ENCODE measurements around the gene SLC47A2.
"Not testable (repeated sequence)": the region's sequence is repeated elsewhere in the genome, so short reads cannot be mapped to it uniquely, and the experiment has no call there.

DNA sequence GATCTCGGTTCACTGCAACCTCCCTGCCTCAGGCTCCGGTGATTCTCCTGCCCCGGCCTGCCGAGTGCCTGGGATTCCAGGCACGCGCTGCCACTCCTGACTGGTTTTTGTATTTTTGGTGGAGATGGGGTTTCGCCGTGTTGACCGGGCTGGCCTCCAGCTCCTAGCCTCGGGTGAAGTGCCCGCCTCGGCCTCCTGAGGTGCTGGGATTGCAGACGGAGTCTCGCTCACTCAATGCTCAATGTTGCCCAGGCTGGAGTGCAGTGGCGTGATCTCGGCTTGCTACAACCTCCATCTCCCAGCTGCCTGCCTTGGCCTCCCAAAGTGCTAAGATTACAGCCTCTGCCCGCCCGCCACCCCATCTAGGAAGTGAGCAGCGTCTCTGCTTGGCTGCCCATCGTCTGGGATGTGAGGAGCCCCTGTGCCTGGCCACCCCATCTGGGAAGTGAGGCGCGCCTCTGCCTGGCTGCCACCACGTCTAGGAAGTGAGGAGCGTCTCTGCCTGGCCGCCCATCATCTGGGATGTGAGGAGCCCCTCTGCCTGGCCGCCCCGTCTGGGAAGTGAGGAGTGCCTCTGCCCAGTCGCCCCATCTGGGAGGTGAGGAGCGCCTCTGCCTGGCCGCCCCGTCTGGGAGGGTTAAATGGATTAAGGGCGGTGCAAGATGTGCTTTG lies 31.3 kb downstream of the SLC47A2 start:
- TF ChIP-seq, protein P1, sequence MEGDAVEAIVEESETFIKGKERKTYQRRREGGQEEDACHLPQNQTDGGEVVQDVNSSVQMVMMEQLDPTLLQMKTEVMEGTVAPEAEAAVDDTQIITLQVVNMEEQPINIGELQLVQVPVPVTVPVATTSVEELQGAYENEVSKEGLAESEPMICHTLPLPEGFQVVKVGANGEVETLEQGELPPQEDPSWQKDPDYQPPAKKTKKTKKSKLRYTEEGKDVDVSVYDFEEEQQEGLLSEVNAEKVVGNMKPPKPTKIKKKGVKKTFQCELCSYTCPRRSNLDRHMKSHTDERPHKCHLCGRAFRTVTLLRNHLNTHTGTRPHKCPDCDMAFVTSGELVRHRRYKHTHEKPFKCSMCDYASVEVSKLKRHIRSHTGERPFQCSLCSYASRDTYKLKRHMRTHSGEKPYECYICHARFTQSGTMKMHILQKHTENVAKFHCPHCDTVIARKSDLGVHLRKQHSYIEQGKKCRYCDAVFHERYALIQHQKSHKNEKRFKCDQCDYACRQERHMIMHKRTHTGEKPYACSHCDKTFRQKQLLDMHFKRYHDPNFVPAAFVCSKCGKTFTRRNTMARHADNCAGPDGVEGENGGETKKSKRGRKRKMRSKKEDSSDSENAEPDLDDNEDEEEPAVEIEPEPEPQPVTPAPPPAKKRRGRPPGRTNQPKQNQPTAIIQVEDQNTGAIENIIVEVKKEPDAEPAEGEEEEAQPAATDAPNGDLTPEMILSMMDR (conservative IDR thresholded peaks at IDR 0.05; ENCODE audit: low read length) = not testable (repeated sequence)
- not testable (repeated sequence) for TF ChIP-seq EZH2phosphoT487 (IDR thresholded peaks at IDR 0.05; ENCODE audit: borderline replicate concordance, low read depth, low read length)

Data from OCI-LY7 (cell line).